Renal cortex interstitium (tissue), 11 donors: Measurements from ENCODE around the gene KIF13A. TPM values are rescaled to one million over a fixed set of nuclear protein-coding genes. Genes with fewer than 3 reads are reported as not detected.
"Not testable (repeated sequence)": the region's sequence is repeated elsewhere in the genome, so short reads cannot be mapped to it uniquely, and the experiment has no call there.

Experiments
- DNase-seq, 11 donors: peaks; one replicate each; pipeline ENCODE4 v3.0.0-alpha.2; 2013; ENCODE audit warnings: low read depth in 9 of 11, low spot score in 4 of 11; ENCODE audit errors: extremely low read depth in 1 of 11
- polyA plus RNA-seq, 3 donors: library from polyadenylated mRNA; unstranded; fragments of 120-200 nt; gene quantifications; one replicate each; pipeline ENCODE4 v1.2.1, GENCODE V29; 2013; ENCODE audit not compliant: insufficient read length in 3 of 3

KIF13A gene
- polyA plus RNA-seq, 3 donors = 34.1 to 40.0 (median 34.6) TPM

DNA sequence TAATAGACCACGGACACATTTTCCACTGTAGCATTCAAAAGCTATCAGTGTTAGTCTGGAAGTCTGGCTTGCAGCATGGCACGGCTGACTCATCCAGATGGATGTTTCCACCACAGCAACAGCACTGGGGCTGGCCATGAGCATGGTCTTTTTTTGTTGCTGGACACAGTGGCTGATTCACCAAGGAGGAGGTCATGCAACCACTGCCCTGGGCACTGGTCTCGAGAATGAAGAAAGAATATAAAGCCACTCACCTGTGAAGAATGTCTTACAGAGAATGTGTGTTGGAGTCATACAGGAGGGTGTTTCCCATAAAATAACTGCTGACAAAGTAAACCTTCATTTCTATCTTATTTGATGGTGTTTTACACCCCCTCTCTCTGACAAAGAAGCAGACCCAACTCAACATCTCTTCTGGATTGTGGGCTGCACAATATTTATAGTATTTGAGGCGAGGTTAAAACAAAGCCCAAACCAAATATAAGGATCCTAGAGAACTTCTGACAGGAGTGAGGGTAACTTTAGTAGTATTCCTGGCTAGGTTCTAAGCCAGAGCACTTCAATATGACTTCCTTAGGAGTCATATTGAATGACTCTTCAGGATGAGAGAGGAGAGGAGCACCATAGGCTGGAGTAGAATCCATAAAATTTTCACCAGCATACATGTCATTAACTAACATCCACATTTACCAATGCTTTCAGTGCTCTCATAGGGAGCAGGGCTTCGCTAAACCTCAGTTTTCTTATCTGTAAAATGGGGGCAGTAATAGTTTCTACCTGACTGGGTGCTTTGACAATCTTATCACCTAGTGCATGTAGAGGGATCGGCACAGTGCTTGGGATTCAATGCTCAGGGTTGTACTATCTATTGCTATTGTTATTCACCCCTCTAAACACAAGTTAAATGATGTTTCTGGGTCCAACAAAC, 121.4 kb downstream of the KIF13A start:
- no peak for DNase-seq

DNA sequence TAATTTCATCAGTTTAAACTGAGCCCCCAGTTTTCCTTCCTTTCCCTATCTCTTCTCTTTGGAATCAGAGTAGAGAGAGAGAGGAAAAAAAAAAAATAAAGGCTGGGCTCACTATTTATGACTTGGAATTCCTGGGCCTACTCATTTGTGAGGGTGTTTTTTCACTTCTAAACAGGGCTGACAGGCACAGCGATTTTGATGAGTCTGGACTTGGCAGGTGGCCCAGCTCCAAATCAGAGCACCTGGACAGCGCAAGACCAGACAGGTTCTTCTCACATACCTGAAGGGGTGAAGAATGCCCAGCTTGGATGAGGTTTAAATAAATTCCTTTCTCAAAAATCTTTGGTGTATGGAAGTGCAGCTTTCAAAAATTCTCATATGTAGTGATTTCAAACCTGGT, 122.2 kb downstream of the KIF13A start:
- no peak for DNase-seq

DNA sequence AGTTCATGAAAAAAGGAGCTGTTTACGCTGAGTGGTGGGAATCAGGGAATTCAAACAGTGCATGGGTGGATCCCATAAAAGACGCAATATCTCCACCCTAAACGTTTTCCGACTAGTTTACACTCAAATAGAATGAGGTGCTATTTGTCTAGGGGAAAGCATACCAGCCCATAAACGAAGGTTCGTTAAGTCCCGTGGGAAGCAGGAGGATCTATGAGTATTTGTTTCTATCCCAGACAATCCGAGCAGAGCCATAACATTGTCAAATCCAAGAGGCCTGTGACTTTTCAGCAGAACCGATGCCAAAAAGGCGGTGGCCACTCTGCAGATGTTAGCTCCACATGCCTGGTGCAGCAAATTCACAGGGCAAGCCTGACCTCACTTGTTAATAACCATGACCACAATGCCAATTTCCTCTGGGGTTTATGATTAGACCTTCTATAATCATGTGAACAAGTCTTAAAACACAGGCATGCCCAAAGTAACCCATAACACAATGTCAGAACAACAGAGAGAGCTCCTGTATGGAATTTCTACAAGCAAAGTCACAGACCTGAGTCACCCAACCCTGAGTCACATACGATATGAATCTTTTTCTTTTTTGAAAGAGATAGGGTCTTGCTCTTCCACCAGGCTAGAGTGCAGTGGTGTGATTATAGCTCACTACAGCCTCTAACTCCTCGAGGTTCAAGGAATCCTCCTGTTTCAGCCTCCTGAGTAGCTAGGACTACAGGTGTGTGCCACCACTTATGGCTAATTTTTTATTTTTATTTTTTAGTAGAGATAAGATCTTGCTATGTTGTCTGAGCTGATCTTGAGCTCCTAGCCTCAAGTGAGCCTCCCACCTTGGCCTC, 123.3 kb downstream of the KIF13A start:
- no peak for DNase-seq

DNA sequence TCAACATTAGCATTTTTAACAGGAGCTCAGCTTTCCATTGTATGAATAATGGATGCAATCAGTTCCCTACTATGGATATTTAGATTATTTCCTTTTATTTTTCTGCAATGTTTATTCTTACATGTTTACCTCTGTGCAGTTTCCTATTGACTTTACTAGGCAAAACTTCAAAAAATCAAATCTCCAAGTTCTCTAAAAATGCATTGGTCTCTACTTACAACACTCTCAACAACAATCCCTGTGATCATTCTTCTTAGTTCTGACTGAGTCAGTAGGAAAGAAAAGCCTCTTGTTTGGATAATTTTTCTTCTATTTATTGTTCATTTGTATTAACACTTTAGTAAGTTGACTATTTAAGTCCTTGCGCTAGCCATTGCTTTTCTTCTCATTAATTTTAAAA, 126.1 kb downstream of the KIF13A start:
- DNase-seq = no peak

DNA sequence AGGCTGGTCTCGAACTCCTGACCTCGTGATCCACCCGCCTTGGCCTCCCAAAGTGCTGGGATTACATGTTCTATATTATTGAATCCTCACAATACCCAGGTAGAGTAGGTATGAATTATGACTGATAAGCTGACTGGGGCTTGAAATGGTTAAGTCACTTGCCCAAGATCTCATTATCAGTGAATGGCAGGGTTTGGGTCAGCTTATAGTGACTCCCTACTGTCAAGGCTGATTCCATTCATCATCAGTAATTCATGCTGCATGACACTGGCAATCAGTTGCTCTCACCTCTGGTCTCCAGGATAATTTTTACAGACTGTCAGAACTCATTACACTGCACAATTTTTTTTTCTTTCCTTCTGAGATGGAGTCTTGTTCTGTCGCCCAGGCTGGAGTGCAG, 127.6 kb downstream of the KIF13A start:
- no peak for DNase-seq

DNA sequence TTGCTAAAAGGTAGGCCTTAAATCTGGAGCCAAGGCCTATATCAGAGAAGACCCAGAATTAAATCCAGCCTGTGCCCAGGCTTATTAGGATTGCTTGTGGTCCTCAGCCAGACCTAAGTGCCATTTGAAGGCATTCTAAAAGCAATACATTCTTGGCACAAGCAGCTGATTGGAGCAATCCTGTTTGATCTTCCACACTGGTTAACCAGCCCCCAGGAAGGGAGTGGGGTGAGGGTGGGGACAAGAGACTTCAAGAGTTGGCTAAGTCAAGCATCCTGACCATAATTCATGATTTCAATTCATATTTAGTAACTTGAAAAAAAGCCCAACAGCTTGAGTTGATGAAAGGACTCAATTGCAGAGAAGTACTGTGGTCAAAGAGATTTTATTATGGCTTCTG, 128.9 kb downstream of the KIF13A start:
- DNase-seq = no peak

DNA sequence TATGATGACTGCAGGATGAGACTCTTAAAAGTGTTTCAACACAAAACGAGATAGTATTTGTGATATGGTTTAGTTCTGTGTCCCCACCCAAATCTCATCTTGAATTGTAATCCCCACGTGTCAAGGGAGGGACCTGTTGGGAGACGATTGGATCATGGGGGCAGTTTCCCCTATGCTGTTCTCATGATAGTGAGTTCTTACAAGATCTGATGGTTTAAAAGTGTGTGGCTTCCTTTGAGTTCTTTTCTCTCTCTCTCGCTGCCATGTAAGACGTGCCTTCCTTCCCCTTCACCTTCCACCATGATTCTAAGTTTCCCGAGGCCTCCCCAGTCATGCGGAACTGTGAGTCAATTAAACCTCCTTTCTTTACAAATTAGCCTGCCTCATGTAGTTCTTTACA, 130.2 kb downstream of the KIF13A start:
- not testable (repeated sequence) for DNase-seq

DNA sequence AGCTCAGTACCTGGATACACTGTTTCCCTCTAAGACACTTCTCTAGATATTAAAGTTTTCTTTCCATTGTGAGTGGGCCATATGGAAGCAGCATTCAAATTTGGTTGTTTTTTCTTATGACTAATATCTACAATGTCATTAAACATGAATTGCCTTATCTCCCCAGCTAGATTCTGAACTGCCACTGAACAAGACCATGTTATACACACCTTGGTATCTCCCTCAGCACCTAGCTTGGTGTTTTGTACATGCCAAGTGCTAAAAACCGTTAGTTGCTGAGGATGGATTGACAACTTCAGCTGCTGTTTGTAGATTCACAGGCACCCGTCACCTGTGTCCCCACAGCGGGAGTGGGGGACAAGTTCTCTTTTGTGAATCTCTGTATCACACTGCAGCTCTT, 131.1 kb downstream of the KIF13A start:
- DNase-seq = no peak

DNA sequence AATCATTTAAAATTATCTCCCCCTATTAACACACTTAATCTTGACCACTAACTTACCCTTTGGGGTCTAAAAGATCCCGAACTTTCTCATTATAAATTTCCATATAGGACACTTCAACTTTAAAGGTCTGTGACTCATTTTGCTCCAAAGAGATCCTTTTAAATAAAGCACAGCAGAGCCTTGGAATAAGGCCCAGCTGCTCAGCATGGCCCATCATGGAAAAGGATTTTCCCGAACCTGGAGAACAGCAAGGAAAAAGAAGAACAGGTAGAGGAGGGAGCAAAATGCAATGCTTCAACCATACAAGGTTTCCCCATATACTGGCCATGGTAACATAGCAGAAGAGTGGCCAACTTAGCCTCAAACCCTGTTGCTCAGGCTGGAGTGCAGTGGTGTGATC, 132.1 kb downstream of the KIF13A start:
- DNase-seq = no peak

DNA sequence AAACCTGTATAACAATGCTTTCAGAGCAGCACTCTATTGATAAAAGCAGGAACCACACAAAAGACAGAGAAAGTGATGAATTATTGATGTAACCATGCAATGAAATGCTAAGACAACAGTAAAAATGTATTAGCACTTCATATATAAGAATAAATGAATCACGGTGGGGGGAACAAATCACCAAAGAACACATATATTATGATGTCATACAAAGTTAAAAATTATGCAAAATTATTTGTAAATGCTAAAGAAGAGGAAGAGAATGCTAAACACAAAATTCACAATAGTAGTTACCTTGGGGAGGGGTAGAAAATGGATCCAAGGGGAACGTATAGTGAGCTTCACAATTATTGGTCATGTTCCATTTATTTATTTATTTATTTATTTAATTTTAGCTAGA, 133.9 kb downstream of the KIF13A start:
- DNase-seq = no peak

DNA sequence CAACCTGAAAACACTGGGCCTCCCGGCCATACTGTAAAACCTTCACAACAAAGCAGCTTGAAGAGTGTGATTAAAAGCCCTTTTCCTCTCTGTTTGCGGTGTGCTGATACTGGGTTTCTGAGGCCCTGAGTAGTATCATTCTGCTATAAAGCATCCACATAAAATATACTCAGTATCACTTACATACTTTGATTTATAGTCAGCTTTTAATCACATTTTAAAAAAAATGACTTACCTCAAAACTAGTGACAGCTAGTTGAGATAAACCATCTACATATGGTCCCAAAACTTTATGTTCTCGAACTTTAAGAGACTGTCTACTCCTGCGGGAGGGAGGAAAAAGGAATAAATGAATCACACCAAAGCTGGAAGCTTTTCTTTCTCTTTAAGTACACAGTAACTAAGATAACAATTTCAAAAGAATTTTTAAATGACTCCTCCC, 135.7 kb downstream of the KIF13A start:
- no peak for DNase-seq

DNA sequence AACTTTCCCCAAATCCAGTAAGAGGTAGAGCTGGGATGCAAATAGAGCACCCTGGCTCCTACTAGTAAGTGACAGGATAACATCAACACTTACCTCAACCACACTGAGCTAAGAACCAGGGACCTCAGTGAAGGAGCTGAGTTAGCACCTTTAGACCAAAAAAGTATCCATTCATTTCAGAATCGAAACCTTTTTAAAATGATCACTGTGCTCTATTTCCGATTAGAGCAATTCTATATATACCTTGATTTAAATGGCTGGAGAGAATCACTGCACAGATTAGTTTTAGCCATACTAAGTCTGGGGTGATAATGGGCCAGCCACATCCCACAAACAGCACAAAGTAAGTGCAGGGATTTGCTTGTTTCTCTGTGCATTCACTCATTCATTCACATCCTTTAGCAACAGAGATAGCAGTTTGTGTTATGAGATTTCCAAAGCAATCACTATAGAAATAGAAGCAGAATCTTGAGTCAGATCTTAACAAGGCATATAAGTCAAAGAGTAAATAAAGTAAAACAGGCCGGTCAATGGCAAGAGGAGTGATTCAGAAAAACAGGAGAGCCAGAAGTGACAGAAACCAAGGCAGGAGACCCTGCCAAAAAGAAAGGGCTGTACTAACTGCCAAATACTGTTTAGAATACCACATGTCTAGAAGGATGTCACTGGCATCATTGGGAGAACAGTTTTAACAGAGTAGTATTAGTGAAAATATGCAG, 136.3 kb downstream of the KIF13A start:
- no peak for DNase-seq

DNA sequence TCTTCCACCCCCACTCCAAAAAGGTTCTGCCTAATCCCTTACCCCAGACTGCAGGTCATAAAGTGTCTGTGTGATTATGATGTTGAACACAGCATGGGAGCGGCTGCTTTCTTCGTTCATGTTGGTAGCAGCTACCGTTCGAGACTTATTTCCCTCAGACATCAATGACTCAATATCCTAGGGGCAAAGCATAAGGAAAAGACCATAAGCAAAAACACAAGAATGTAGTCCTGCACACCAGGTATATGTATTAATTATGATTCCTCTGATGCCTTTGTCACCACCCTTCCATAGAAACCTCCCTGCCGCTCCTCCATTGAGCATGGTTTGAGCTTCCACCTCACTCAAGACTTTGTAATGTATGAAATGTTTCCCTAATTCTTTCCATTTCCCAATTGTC, 137.2 kb downstream of the KIF13A start:
- no peak for DNase-seq

DNA sequence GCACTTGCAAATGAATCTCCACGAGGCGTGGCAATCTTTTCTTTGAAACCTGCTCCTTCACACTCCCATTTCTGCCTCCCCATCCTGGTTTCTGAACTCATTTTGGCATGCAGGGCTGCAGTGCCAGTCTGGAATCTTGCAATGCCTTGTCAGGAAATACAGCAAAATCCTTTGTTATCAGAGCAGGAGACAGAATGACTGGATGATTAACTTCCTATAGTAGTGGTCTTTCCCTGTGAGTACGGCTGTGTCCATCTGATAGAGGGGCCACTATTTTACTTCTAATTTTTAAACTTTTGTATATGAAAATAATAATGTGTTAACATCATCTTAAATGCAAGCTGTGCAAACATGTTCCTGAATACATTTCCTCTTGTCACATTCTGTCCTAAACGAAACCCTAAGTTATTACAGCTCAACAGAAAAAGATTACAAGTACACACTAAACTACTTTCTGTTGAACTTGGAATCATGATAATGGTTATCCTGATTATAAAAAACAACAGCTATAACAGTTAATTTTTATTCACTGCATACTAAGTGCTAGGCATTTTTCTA, 140.2 kb downstream of the KIF13A start:
- no peak for DNase-seq

DNA sequence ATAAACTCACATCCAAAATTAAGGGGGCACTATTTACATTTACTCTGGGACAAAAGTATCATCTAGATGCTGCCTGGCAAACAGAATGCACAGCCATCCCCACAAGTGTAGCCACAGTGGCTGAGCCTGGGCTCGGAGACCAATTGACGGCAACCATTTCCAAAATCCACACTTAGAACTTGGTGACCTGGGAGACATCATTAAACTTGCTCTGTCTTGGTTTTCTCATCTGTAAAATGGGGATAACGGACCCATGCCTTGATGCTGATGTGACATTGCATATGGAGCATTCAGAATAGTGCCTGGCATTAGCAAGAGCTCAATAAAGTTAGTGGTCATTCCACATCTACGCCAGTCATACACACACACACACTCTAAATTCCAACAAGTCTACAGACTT, 140.7 kb downstream of the KIF13A start:
- no peak for DNase-seq

DNA sequence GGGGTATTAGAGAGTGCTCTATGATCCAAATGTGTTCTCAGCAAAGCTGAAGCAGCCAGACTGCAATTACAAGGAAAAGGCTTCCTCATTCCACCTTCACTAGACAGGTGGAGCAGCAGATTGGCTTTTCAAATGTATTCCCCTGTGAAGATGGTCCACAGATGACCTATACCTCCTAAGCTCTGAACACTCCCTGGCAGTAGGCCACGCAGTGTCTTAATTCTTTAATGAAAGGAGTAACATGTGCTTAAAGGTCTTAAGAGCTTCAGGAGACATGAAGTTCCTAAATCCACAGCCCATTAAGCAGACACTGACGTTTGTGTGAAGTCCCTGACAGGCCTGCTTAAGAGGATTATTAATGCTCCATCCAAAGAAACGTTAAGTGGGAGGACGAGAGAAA, 141.8 kb downstream of the KIF13A start:
- no peak for DNase-seq

DNA sequence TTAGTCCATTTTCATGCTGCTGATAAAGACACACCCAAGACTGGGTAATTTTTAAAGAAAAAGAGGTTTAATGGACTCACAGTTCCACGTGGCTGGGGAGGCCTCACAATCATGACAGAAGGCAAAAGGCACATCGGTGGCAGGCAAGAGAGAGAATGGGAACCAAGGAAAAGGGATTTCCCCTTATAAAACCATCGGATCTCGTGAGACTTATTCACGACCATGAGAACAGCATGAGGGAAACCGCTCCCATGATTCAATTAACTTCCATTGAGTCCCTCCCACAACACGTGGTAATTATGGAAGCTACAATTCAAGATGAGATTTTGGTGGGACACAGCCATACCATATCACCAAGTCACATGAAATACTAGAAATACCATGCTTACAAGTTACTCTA, 142.5 kb downstream of the KIF13A start:
- not testable (repeated sequence) for DNase-seq

DNA sequence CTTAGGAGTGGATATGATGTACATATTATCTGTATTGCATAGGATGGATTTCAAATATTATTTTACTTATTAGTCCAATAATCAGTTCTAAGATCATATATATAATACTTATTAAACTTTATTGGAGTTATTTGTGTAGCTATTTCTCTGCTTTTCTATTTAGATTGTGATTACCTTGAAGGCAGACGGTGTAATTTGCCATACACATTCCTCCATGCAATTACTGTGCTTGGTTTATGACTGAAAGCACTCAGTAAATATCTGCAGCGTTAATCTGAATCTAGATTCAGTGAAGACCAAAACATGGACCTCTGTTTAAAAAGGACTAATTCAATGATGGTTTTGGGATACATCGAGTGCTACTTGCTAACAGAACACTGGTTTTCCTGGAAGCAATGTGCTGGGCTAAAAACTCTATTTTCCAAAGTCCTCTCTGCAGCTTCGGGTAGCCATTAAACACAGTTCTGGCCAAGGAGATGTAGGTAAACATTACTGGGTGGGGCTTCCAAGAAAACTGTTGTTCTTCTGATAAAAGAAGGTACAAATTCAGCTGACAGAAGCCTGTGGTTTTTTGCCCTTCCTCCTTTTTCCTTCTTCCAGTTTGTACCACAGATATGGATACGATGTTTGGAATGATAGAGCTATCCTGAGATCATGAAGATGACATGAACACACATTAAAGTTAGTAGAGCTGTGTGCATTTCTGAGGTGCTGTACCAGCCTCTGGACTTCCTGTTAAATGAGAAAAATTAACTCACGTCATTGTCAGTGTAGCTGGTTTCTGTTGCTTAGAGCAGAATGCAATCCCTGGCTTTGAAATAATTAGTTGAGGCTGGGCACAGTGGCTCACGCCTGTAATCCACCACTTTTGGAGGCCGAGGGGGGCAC, 144.3 kb downstream of the KIF13A start:
- no peak for DNase-seq
